K562 (cell line): ENCODE measurements around the gene CYB5B. TPM values are rescaled to one million over a fixed set of nuclear protein-coding genes. Genes with fewer than 3 reads are reported as not detected.

Source experiments
- ARNT ChIP-seq, 2 experiments: fragments of 450-650 bp; IDR thresholded peaks; 2 replicates each; pipeline ENCODE4 v1.6.1; 2016; ENCODE audit warnings: mild to moderate bottlenecking in 1 of 2
- HDAC2 ChIP-seq: fragments of 450-650 bp; IDR thresholded peaks from 2 replicates; pipeline ENCODE4 v1.6.1; 2016; ENCODE audit warnings: mild to moderate bottlenecking
- ZNF134 ChIP-seq: fragments of 250-450 bp; sonication (Bioruptor Pico); conservative IDR thresholded peaks from 2 replicates; pipeline ENCODE4 v1.4.0; 2020
- polyA plus RNA-seq, 8 experiments: library from polyadenylated mRNA; depleted of rRNA in 4 of 8; stranded (reverse) in 5 of 8; unstranded in 3 of 8; fragments of >200 nt; fragmentation: Nextera tagmentation in 2 of 8; fragmentation: Illumina TruSeq in 1 of 8; extraction: Ambion mirVana in 2 of 8; extraction: Trizol in 1 of 8; gene quantifications; 2 replicates each; pipeline versions ENCODE4 v1.2.1 to v1.2.3, GENCODE V29; 2011 to 2014; ENCODE audit warnings: inconsistent platforms in 1 of 8, missing spikeins in 1 of 8
- total RNA-seq, 7 experiments: library from RNA; depleted of rRNA in 6 of 7; stranded (reverse); fragments of >200 nt in 6 of 7; fragmentation: Illumina TruSeq in 2 of 7; extraction: Trizol in 2 of 7; gene quantifications; 2 replicates each; pipeline versions ENCODE4 v1.2.1 to v1.2.3, GENCODE V29; 2011 to 2021; ENCODE audit warnings: low replicate concordance in 1 of 7
- TF ChIP-seq, protein P1 (sequence below), 2 experiments: fragments of 450-650 bp in 1 of 2; sonication (generic) in 1 of 2; formaldehyde crosslinking in 1 of 2; IDR thresholded peaks; 2 replicates each; pipeline versions ENCODE4 v1.7.1 to v1.9.0; 2016 to 2022; ENCODE audit warnings: inconsistent platforms in 1 of 2, mild to moderate bottlenecking in 1 of 2, missing genetic modification reagents in 1 of 2

The CYB5B gene
- total and polyA plus RNA-seq, 9 of the 15 experiments (the other 6 are each of a cell fraction or from before 2014, with no cell fraction given): 29.9 to 274 (median 136) TPM

DNA sequence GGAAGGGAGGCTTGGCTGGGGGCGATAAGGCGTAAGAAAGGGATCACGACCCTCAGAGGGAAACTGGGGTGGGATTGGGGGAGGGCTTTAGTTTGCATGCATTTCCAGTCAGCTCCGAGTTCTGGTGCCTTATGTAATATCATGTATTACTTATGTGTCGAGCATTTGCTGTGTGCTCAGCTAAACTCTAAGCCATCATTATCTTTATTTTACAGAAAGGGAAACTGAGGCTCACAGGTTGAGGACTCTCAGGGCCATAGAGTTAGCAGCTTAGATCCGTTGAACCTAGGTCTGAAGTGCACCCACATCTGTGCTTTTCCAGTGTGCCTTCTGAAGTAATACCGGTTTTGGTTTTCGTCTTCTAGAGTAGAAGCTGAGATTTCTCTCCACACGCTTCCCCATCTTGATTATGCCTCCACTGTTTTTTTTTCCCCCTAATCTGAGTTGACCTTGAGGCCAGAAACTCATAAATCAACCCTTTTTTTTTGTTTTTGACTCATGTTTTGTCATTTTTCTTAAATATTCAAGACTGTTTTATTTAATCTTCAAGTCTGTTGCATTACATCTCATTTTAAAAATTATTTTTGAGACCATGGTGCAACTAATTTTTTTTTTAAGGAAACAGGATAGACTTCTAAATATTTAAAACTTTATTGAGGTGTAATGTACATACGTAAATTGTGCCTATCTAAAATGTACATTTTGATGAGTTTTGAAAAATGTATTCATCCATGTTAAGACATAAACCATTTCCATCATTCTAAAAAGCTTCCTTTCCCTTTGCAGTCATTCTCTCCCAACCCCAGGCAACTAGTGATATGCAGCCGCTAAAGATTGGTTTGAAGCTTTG is 741 bp downstream of the CYB5B start (continued):
- TF ChIP-seq, protein P1, sequence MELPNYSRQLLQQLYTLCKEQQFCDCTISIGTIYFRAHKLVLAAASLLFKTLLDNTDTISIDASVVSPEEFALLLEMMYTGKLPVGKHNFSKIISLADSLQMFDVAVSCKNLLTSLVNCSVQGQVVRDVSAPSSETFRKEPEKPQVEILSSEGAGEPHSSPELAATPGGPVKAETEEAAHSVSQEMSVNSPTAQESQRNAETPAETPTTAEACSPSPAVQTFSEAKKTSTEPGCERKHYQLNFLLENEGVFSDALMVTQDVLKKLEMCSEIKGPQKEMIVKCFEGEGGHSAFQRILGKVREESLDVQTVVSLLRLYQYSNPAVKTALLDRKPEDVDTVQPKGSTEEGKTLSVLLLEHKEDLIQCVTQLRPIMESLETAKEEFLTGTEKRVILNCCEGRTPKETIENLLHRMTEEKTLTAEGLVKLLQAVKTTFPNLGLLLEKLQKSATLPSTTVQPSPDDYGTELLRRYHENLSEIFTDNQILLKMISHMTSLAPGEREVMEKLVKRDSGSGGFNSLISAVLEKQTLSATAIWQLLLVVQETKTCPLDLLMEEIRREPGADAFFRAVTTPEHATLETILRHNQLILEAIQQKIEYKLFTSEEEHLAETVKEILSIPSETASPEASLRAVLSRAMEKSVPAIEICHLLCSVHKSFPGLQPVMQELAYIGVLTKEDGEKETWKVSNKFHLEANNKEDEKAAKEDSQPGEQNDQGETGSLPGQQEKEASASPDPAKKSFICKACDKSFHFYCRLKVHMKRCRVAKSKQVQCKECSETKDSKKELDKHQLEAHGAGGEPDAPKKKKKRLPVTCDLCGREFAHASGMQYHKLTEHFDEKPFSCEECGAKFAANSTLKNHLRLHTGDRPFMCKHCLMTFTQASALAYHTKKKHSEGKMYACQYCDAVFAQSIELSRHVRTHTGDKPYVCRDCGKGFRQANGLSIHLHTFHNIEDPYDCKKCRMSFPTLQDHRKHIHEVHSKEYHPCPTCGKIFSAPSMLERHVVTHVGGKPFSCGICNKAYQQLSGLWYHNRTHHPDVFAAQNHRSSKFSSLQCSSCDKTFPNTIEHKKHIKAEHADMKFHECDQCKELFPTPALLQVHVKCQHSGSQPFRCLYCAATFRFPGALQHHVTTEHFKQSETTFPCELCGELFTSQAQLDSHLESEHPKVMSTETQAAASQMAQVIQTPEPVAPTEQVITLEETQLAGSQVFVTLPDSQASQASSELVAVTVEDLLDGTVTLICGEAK (IDR thresholded peaks at IDR 0.05): peak; percentile 65
- TF ChIP-seq, protein P1 (CRISPR knock-in tag; IDR thresholded peaks at IDR 0.05): 0 out of 2 replicates have a peak, but pooled peaks have one; percentile 26
- TF ChIP-seq ZNF134 (CRISPR knock-in tag): no peak
- TF ChIP-seq HDAC2: 0 out of 2 replicates have a peak, but pooled peaks have one; percentile 6
- TF ChIP-seq ARNT (IDR thresholded peaks at IDR 0.05): 0 out of 4 replicates have a peak, but pooled peaks of 1 of the 2 experiments have one; percentile 14
